VCaP (cell line): ENCODE data around the gene APCDD1L.

Source experiments
- H3K27ac ChIP-seq: fragments of 450-650 bp; 2 replicates; pipeline ENCODE4 v1.5.1; 2017
- TF ChIP-seq, protein P1 (sequence below): fragments of 450-650 bp; conservative IDR thresholded peaks from 2 replicates; pipeline ENCODE4 v1.5.1; 2017; ENCODE audit warnings: mild to moderate bottlenecking, moderate library complexity

Gene APCDD1L

DNA sequence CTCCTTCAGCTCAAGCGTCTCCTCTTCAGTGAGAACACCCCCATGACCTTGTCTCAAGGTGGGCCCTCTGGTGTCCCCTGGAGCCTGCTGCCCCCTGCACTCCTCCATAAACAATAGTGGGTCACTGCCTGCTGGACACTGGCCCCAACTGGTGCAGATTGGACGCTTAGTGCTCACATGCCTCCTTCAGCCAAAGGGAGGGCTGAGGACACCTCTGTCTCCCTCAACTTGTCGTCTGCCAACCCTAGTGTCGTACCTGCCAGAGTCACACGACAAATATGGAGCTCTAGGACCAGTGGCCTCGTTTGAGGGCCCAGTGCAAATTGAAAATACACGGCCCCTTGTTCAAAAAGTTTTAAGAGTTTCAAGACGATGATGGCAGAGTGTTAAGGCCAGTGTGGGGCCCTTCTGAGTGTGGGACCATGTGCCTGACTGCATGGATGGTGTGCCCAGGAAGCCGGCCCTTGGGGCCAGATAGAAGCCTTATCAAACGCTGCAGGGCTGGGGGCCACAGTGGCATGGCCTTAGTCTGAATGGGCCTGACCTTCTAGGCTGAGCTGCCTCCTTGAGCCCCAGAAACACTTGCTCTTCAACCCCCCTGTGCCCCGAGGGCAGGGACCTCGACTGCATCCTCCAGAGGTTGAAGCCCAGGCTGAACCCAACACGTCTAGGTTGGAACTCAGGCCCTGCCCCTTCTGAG lies 20.1 kb downstream of the APCDD1L start:
- H3K27ac ChIP-seq: no peak overlapping the region
- TF ChIP-seq, protein P1, sequence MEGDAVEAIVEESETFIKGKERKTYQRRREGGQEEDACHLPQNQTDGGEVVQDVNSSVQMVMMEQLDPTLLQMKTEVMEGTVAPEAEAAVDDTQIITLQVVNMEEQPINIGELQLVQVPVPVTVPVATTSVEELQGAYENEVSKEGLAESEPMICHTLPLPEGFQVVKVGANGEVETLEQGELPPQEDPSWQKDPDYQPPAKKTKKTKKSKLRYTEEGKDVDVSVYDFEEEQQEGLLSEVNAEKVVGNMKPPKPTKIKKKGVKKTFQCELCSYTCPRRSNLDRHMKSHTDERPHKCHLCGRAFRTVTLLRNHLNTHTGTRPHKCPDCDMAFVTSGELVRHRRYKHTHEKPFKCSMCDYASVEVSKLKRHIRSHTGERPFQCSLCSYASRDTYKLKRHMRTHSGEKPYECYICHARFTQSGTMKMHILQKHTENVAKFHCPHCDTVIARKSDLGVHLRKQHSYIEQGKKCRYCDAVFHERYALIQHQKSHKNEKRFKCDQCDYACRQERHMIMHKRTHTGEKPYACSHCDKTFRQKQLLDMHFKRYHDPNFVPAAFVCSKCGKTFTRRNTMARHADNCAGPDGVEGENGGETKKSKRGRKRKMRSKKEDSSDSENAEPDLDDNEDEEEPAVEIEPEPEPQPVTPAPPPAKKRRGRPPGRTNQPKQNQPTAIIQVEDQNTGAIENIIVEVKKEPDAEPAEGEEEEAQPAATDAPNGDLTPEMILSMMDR: no peak

- TF ChIP-seq, protein P1: no peak
- H3K27ac ChIP-seq: no peak overlapping the region
These were observed 22.2 kb downstream of the APCDD1L start for GRCh38 chr20:58492795-58493524.

- no peak overlapping the region for H3K27ac ChIP-seq
- TF ChIP-seq, protein P1: no peak
These were observed 23.0 kb downstream of the APCDD1L start for GRCh38 chr20:58492074-58492718.

- no peak overlapping the region for H3K27ac ChIP-seq
- TF ChIP-seq, protein P1: no peak
These were observed 29.0 kb downstream of the APCDD1L start for GRCh38 chr20:58486207-58486606.

- no peak overlapping the region for H3K27ac ChIP-seq
- TF ChIP-seq, protein P1: no peak
These were observed 29.8 kb downstream of the APCDD1L start for GRCh38 chr20:58485393-58485792.

DNA sequence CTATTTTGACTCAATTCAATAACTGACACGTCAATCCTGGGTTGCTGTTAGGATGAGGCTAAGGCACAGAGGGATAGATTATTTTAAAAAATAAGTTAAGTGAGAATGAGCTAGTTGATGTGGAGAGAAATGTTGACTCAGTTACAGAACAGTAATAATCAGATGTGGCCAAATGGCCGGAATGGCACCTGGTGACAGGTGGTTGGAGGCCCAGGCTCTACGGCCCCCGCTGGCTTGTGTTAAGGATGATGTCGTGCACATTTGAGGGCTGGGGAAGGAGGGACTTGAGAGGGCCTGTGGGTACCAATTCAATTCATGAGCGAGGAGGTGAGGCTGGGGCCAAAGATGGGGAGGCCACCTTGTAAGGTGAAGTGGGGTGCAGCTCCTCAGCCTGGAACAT lies 31.7 kb downstream of the APCDD1L start:
- TF ChIP-seq, protein P1: no peak
- no peak overlapping the region for H3K27ac ChIP-seq

DNA sequence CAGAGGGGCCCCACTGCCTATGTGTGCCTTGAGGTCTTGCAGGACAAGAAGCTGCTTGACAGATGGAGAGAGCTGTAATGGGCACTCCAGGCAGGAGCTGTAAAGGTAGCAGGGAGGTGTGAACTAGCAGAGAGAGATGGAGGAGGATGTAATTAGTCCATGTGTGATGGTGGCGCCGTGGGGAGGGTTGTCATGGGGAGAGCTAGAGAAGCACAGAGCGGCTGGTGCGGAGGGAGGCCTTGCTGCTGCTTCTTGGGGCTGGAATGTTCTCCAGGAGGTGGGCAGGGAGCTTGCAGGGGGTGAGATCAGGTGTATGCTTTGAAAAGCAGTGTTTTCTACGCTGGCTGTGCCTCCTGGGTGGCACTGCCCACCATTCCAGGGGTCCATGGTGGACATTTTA lies 32.1 kb downstream of the APCDD1L start:
- TF ChIP-seq, protein P1: no peak
- no peak overlapping the region for H3K27ac ChIP-seq
